ENCODE data around the gene HOXC4.

DNA sequence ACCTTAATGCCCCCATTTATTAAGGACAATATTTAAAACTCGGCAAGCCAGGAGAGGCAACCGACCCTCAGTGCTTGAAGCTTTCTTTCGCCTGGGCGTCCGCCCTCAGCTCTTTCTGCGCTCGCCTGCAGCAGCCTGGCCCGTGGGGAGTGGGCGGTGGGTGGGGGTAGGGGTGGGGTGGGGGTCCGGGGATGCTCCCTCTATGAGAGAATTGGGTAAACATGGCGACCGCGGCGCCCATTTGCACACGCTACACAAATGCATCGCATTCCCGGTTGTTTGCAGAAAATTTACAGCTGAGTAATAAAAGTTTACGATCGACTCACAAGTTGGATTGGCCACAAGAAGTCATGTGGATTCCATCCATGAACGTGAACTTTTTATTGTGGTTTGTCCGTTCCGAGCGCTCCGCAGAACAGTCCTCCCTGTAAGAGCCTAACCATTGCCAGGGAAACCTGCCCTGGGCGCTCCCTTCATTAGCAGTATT, 37.1 kb upstream of the HOXC4 start:
- TF ChIP-seq, protein P1, sequence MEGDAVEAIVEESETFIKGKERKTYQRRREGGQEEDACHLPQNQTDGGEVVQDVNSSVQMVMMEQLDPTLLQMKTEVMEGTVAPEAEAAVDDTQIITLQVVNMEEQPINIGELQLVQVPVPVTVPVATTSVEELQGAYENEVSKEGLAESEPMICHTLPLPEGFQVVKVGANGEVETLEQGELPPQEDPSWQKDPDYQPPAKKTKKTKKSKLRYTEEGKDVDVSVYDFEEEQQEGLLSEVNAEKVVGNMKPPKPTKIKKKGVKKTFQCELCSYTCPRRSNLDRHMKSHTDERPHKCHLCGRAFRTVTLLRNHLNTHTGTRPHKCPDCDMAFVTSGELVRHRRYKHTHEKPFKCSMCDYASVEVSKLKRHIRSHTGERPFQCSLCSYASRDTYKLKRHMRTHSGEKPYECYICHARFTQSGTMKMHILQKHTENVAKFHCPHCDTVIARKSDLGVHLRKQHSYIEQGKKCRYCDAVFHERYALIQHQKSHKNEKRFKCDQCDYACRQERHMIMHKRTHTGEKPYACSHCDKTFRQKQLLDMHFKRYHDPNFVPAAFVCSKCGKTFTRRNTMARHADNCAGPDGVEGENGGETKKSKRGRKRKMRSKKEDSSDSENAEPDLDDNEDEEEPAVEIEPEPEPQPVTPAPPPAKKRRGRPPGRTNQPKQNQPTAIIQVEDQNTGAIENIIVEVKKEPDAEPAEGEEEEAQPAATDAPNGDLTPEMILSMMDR (IDR thresholded peaks at IDR 0.05), result no peak
- TF ChIP-seq POLR2A (IDR thresholded peaks at IDR 0.05), result no peak

Measured in sigmoid colon (tissue), 3 donors.